Breast epithelium (tissue), 3 donors: ENCODE data around the gene ENO1.
"Not testable (repeated sequence)": the region's sequence is repeated elsewhere in the genome, so short reads cannot be mapped to it uniquely, and the experiment has no call there.

ENCODE experiments used
- CTCF ChIP-seq, 3 donors: fragments of 450-650 bp; IDR thresholded peaks; one replicate each; pipeline ENCODE4 v1.5.1; 2016 to 2017; ENCODE audit warnings: antibody characterized with exemption in 3 of 3, mild to moderate bottlenecking in 3 of 3, moderate library complexity in 3 of 3
- POLR2A ChIP-seq: fragments of 450-650 bp; IDR thresholded peaks from one replicate; pipeline ENCODE4 v1.6.1; 2016; ENCODE audit warnings: antibody characterized with exemption, mild to moderate bottlenecking, moderate library complexity
- POLR2AphosphoS5 ChIP-seq, 3 donors: sonication (generic); formaldehyde crosslinking; IDR thresholded peaks; one replicate each; pipeline ENCODE4 v1.6.1; 2017; ENCODE audit warnings: antibody characterized with exemption in 3 of 3

GRCh38 chr1:8896775-8897174, 18.3 kb upstream of the ENO1 start:
- not testable (repeated sequence) for TF ChIP-seq CTCF (IDR thresholded peaks at IDR 0.05); POLR2A; POLR2AphosphoS5 (IDR thresholded peaks at IDR 0.05)
